Measurements from ENCODE around the gene PKP3.

GRCh38 chr11:442611-443081 is 48.6 kb downstream of the PKP3 start:
- TF ChIP-seq EZH2 (IDR thresholded peaks at IDR 0.05): no peak
- TF ChIP-seq POLR2AphosphoS5 (IDR thresholded peaks at IDR 0.05; ENCODE audit: borderline replicate concordance, low read depth, low read length): no peak
- no peak for TF ChIP-seq FOXP2 (optimal IDR thresholded peaks at IDR 0.05; ENCODE audit: control extremely low read depth, extremely low read length, insufficient read depth)
